K562 (cell line): ENCODE data around the gene SYF2. TPM values are rescaled to one million over a fixed set of nuclear protein-coding genes. Genes with fewer than 3 reads are reported as not detected.
A peak's percentile ranks its signal among the peaks of the same experiment; 100 is the strongest.

Experiments
- EGR1 ChIP-seq: fragments of 450-650 bp; conservative IDR thresholded peaks from 2 replicates; pipeline ENCODE4 v1.6.1; 2017; ENCODE audit warnings: mild to moderate bottlenecking
- GATA2 ChIP-seq: sonication (generic); formaldehyde crosslinking; IDR thresholded peaks from 2 replicates; pipeline ENCODE4 v1.4.0; 2020; ENCODE audit warnings: mild to moderate bottlenecking, missing genetic modification reagents
- ID3 ChIP-seq, 2 experiments: fragments of 250-450 bp in 1 of 2; fragments of 450-650 bp in 1 of 2; sonication (Bioruptor Pico) in 1 of 2; IDR thresholded peaks; 2 replicates each; pipeline versions ENCODE4 v1.6.1 to v1.8.0; 2016 to 2021; ENCODE audit warnings: mild to moderate bottlenecking in 2 of 2, moderate library complexity in 2 of 2, missing compliant biosample characterization in 1 of 2, missing genetic modification characterization in 1 of 2
- NBN ChIP-seq: fragments of 450-650 bp; IDR thresholded peaks from 2 replicates; pipeline ENCODE4 v1.6.1; 2016; ENCODE audit warnings: low read depth, mild to moderate bottlenecking
- NCOA1 ChIP-seq: fragments of 450-650 bp; IDR thresholded peaks from 2 replicates; pipeline ENCODE4 v1.6.1; 2016; ENCODE audit warnings: low read depth
- PRDM10 ChIP-seq: fragments of 450-650 bp; IDR thresholded peaks from 2 replicates; pipeline ENCODE4 v1.6.1; 2018; ENCODE audit not compliant: partially characterized antibody
- SMAD1 ChIP-seq: fragments of 150-350 bp; IDR thresholded peaks from 2 replicates; pipeline ENCODE4 v1.6.1; 2014; ENCODE audit warnings: low read length, low read depth; ENCODE audit not compliant: partially characterized antibody
- SNAPC5 ChIP-seq: fragments of 250-450 bp; sonication (Bioruptor Pico); IDR thresholded peaks from 2 replicates; pipeline ENCODE4 v1.8.0; 2021; ENCODE audit warnings: moderate library complexity, mild to moderate bottlenecking, inconsistent platforms
- TEAD1 ChIP-seq, 2 experiments: fragments of 450-650 bp in 1 of 2; sonication (generic) in 1 of 2; formaldehyde crosslinking; IDR thresholded peaks; 2 replicates each; pipeline versions ENCODE4 v1.4.0 to v1.8.0; 2020 to 2022; ENCODE audit warnings: mild to moderate bottlenecking in 2 of 2, missing genetic modification reagents in 1 of 2
- ZBED1 ChIP-seq: IDR thresholded peaks from 2 replicates; pipeline ENCODE4 v1.6.1; 2014
- ZBTB17 ChIP-seq: fragments of 450-650 bp; formaldehyde crosslinking; IDR thresholded peaks from 2 replicates; pipeline ENCODE4 v1.4.0; 2020; ENCODE audit warnings: mild to moderate bottlenecking
- ZNF197 ChIP-seq: fragments of 200-800 bp; sonication (Bioruptor generic); IDR thresholded peaks from 2 replicates; pipeline ENCODE4 v1.6.1; 2016; ENCODE audit warnings: low read depth, missing genetic modification characterization, missing compliant biosample characterization
- ZNF282 ChIP-seq: sonication (generic); formaldehyde crosslinking; IDR thresholded peaks from 2 replicates; pipeline ENCODE4 v1.8.1; 2023; ENCODE audit warnings: missing genetic modification reagents
- ZNF639 ChIP-seq, 2 experiments: fragments of 200-800 bp in 1 of 2; sonication (Bioruptor generic) in 1 of 2; sonication (generic) in 1 of 2; formaldehyde crosslinking in 1 of 2; IDR thresholded peaks in 1 of 2; conservative IDR thresholded peaks in 1 of 2; 2 replicates each; pipeline versions ENCODE4 v1.5.0 to v1.6.1; 2016 to 2020; ENCODE audit warnings: missing compliant biosample characterization in 1 of 2, missing genetic modification characterization in 1 of 2, missing genetic modification reagents in 1 of 2
- polyA plus RNA-seq, 8 experiments: library from polyadenylated mRNA; depleted of rRNA in 4 of 8; stranded (reverse) in 5 of 8; unstranded in 3 of 8; fragments of >200 nt; fragmentation: Nextera tagmentation in 2 of 8; fragmentation: Illumina TruSeq in 1 of 8; extraction: Ambion mirVana in 2 of 8; extraction: Trizol in 1 of 8; gene quantifications; 2 replicates each; pipeline versions ENCODE4 v1.2.1 to v1.2.3, GENCODE V29; 2011 to 2014; ENCODE audit warnings: inconsistent platforms in 1 of 8, missing spikeins in 1 of 8
- total RNA-seq, 7 experiments: library from RNA; depleted of rRNA in 6 of 7; stranded (reverse); fragments of >200 nt in 6 of 7; fragmentation: Illumina TruSeq in 2 of 7; extraction: Trizol in 2 of 7; gene quantifications; 2 replicates each; pipeline versions ENCODE4 v1.2.1 to v1.2.3, GENCODE V29; 2011 to 2021; ENCODE audit warnings: low replicate concordance in 1 of 7
- TF ChIP-seq, protein P1 (sequence below): fragments of 250-450 bp; sonication (Bioruptor Pico); IDR thresholded peaks from 2 replicates; pipeline ENCODE4 v1.5.0; 2022; ENCODE audit warnings: mild to moderate bottlenecking
- TF ChIP-seq, protein P2 (sequence below): fragments of 450-650 bp; formaldehyde crosslinking; IDR thresholded peaks from 2 replicates; pipeline ENCODE4 v1.4.0; 2022; ENCODE audit warnings: missing genetic modification characterization
- TF ChIP-seq, protein P3 (sequence below): fragments of 200-800 bp; sonication (Bioruptor generic); IDR thresholded peaks from 2 replicates; pipeline ENCODE4 v1.6.1; 2017; ENCODE audit warnings: missing genetic modification characterization, missing compliant biosample characterization

The SYF2 gene
- total and polyA plus RNA-seq, 9 of the 15 experiments (the other 6 are each of a cell fraction or from before 2014, with no cell fraction given) = 20.9 to 69.0 (median 43.2) TPM

GRCh38 chr1:25246600-25247023, 14.3 kb upstream of the SYF2 start (continued):
- TF ChIP-seq ID3 (CRISPR knock-in tag; IDR thresholded peaks at IDR 0.05) = no peak
- no peak for TF ChIP-seq ID3 (tag; IDR thresholded peaks at IDR 0.05)
- TF ChIP-seq ZNF282 (CRISPR knock-in tag) = 0 out of 2 replicates have a peak, but pooled peaks have one; percentile 26
- TF ChIP-seq PRDM10 = peak; percentile 16
- TF ChIP-seq ZBED1 = no peak
- TF ChIP-seq NCOA1 = no peak
- TF ChIP-seq, protein P1, sequence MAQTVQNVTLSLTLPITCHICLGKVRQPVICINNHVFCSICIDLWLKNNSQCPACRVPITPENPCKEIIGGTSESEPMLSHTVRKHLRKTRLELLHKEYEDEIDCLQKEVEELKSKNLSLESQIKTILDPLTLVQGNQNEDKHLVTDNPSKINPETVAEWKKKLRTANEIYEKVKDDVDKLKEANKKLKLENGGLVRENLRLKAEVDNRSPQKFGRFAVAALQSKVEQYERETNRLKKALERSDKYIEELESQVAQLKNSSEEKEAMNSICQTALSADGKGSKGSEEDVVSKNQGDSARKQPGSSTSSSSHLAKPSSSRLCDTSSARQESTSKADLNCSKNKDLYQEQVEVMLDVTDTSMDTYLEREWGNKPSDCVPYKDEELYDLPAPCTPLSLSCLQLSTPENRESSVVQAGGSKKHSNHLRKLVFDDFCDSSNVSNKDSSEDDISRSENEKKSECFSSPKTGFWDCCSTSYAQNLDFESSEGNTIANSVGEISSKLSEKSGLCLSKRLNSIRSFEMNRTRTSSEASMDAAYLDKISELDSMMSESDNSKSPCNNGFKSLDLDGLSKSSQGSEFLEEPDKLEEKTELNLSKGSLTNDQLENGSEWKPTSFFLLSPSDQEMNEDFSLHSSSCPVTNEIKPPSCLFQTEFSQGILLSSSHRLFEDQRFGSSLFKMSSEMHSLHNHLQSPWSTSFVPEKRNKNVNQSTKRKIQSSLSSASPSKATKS (CRISPR knock-in tag) = no peak
- TF ChIP-seq EGR1 = no peak
- TF ChIP-seq ZNF639 (CRISPR knock-in tag; conservative IDR thresholded peaks at IDR 0.05 in 1 of 2, IDR thresholded peaks at IDR 0.05 in 1 of 2) = no peak
- no peak for TF ChIP-seq SMAD1
- no peak for TF ChIP-seq ZNF197 (CRISPR knock-in tag)
- no peak for TF ChIP-seq ZBTB17 (CRISPR knock-in tag)
- no peak for TF ChIP-seq NBN
- TF ChIP-seq, protein P2, sequence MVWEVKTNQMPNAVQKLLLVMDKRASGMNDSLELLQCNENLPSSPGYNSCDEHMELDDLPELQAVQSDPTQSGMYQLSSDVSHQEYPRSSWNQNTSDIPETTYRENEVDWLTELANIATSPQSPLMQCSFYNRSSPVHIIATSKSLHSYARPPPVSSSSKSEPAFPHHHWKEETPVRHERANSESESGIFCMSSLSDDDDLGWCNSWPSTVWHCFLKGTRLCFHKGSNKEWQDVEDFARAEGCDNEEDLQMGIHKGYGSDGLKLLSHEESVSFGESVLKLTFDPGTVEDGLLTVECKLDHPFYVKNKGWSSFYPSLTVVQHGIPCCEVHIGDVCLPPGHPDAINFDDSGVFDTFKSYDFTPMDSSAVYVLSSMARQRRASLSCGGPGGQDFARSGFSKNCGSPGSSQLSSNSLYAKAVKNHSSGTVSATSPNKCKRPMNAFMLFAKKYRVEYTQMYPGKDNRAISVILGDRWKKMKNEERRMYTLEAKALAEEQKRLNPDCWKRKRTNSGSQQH (CRISPR knock-in tag) = no peak
- no peak for TF ChIP-seq SNAPC5
- no peak for TF ChIP-seq GATA2 (CRISPR knock-in tag)
- TF ChIP-seq, protein P3, sequence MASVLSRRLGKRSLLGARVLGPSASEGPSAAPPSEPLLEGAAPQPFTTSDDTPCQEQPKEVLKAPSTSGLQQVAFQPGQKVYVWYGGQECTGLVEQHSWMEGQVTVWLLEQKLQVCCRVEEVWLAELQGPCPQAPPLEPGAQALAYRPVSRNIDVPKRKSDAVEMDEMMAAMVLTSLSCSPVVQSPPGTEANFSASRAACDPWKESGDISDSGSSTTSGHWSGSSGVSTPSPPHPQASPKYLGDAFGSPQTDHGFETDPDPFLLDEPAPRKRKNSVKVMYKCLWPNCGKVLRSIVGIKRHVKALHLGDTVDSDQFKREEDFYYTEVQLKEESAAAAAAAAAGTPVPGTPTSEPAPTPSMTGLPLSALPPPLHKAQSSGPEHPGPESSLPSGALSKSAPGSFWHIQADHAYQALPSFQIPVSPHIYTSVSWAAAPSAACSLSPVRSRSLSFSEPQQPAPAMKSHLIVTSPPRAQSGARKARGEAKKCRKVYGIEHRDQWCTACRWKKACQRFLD = no peak
- TF ChIP-seq TEAD1 (CRISPR knock-in tag; IDR thresholded peaks at IDR 0.05) = 0 out of 4 replicates have a peak, but pooled peaks of 1 of the 2 experiments have one; percentile 30
